ENCODE measurements around the gene LRRC38. TPM values are rescaled to one million over a fixed set of nuclear protein-coding genes. Genes with fewer than 3 reads are reported as not detected.

LRRC38 gene
- total and polyA plus RNA-seq, 10 of the 15 experiments (the other 5 are each of a cell fraction or from before 2014, with no cell fraction given): not detected

DNA sequence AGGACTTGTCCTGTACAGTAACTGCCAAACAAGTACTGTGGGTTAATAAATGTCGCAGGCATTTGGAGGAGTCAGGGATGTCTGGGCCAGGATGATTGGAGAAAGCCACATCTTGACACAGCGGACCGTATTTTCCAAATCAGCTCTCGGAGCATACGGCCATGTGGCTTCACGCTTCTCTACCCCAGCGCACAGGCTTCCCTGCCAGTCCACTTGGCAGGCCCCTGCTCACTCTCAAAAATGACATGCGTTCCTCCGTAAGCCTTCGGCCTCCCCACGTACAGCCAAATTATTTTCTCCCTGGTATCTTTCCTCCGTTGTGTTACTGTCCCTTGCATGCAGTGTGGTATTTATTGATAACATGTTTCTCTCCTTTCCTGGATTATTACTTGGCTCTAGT, 7.2 kb upstream of the LRRC38 start:
- no peak for FAIRE-seq
- in situ Hi-C loops (cut with MboI): no loop called here
- no TSS peak for BruUV-seq (replicated peaks)

More for the DNA sequence above, 7.2 kb upstream of the LRRC38 start:
- Histone ChIP-seq H3K36me3 (ENCODE audit: control insufficient read depth in 2 of 2, insufficient read depth in 2 of 2, low read length in 1 of 2) (no peaks in the 10 kb centered on the region), H3K9me3 (replicated peaks; ENCODE audit: control insufficient read depth, insufficient read depth, low read length) (no peaks in the 10 kb centered on the region; the same call in 2 of the 3 replicates), H2AFZ (ENCODE audit: control insufficient read depth, low read depth, low read length) (no peak overlapping the region), H3K9ac (ENCODE audit: control insufficient read depth, insufficient read depth, low read length) (no peak overlapping the region), H3K79me2 (ENCODE audit: control insufficient read depth, insufficient read depth, low read length) (no peaks in the 10 kb centered on the region), H3K27ac (ENCODE audit: control insufficient read depth, insufficient read depth) (no peak overlapping the region), H3K4me1 (ENCODE audit: control insufficient read depth, insufficient read depth, low read length) (no peaks in the 10 kb centered on the region), H3K27me3 (replicated peaks in 1 of 2; ENCODE audit: control insufficient read depth in 2 of 2, insufficient read depth in 2 of 2, low read length in 1 of 2) (no peaks in the 10 kb centered on the region; a peak in 1 of 4 replicates), H3K4me3 (no peak overlapping the region), H4K20me1 (ENCODE audit: control insufficient read depth, insufficient read depth) (no peaks in the 10 kb centered on the region), H3K4me2 (ENCODE audit: control insufficient read depth, insufficient read depth) (no peak overlapping the region)
- ChIA-PET RAD21 (ENCODE audit: unreplicated experiment) (no interaction called here), POLR2A (no interaction called here), SMC1A (ENCODE audit: uncharacterized antibody, unreplicated experiment) (no interaction called here), CTCF (no interaction called here)
- intact Hi-C loops (cut with micrococcal nuclease; ENCODE audit: unreplicated experiment): no loop called here
- no peak for ATAC-seq
- DNase-seq (ENCODE audit: low read depth, low spot score): no peak
- TF ChIP-seq, protein P1, sequence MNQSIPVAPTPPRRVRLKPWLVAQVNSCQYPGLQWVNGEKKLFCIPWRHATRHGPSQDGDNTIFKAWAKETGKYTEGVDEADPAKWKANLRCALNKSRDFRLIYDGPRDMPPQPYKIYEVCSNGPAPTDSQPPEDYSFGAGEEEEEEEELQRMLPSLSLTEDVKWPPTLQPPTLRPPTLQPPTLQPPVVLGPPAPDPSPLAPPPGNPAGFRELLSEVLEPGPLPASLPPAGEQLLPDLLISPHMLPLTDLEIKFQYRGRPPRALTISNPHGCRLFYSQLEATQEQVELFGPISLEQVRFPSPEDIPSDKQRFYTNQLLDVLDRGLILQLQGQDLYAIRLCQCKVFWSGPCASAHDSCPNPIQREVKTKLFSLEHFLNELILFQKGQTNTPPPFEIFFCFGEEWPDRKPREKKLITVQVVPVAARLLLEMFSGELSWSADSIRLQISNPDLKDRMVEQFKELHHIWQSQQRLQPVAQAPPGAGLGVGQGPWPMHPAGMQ (IDR thresholded peaks at IDR 0.05; ENCODE audit: borderline replicate concordance): no peak
- TF ChIP-seq DPF2 (IDR thresholded peaks at IDR 0.05): no peak
- no peak for TF ChIP-seq NR2F1 (conservative IDR thresholded peaks at IDR 0.05)
- TF ChIP-seq RAD21 (IDR thresholded peaks at IDR 0.05; ENCODE audit: insufficient read depth, low read depth, low read length): no peak
- TF ChIP-seq IKZF2 (IDR thresholded peaks at IDR 0.05): no peak
- TF ChIP-seq ESRRA (IDR thresholded peaks at IDR 0.05; ENCODE audit: low read length): no peak
- TF ChIP-seq SUPT20H (IDR thresholded peaks at IDR 0.05; ENCODE audit: borderline replicate concordance, control insufficient read depth, low read depth, low read length): no peak
- TF ChIP-seq, protein P2, sequence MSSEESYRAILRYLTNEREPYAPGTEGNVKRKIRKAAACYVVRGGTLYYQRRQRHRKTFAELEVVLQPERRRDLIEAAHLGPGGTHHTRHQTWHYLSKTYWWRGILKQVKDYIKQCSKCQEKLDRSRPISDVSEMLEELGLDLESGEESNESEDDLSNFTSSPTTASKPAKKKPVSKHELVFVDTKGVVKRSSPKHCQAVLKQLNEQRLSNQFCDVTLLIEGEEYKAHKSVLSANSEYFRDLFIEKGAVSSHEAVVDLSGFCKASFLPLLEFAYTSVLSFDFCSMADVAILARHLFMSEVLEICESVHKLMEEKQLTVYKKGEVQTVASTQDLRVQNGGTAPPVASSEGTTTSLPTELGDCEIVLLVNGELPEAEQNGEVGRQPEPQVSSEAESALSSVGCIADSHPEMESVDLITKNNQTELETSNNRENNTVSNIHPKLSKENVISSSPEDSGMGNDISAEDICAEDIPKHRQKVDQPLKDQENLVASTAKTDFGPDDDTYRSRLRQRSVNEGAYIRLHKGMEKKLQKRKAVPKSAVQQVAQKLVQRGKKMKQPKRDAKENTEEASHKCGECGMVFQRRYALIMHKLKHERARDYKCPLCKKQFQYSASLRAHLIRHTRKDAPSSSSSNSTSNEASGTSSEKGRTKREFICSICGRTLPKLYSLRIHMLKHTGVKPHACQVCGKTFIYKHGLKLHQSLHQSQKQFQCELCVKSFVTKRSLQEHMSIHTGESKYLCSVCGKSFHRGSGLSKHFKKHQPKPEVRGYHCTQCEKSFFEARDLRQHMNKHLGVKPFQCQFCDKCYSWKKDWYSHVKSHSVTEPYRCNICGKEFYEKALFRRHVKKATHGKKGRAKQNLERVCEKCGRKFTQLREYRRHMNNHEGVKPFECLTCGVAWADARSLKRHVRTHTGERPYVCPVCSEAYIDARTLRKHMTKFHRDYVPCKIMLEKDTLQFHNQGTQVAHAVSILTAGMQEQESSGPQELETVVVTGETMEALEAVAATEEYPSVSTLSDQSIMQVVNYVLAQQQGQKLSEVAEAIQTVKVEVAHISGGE (CRISPR knock-in tag; IDR thresholded peaks at IDR 0.05): no peak
- TF ChIP-seq EGR1 (IDR thresholded peaks at IDR 0.05; ENCODE audit: borderline replicate concordance in 1 of 2, low read depth in 2 of 2, low read length in 2 of 2): no peak
- no peak for TF ChIP-seq CHD1 (IDR thresholded peaks at IDR 0.05; ENCODE audit: low read depth, low read length)
- TF ChIP-seq ASH2L (IDR thresholded peaks at IDR 0.05; ENCODE audit: borderline replicate concordance, low read depth): no peak
- TF ChIP-seq WRNIP1 (IDR thresholded peaks at IDR 0.05; ENCODE audit: borderline replicate concordance, low read depth, low read length): no peak
- no peak for TF ChIP-seq SUZ12 (IDR thresholded peaks at IDR 0.05; ENCODE audit: unreplicated experiment)
- no peak for TF ChIP-seq ZNF24 (IDR thresholded peaks at IDR 0.05)
- no peak for TF ChIP-seq NR2C2 (IDR thresholded peaks at IDR 0.05; ENCODE audit: borderline replicate concordance, control insufficient read depth, insufficient read length, low read depth)
- 77% methylated on average over 12 of the region's 12 CpGs for WGBS (ENCODE audit: insufficient coverage, insufficient replicate concordance, low lambda C conversion rate, missing lambda C conversion rate)

All from GM12878 (cell line).